Stimulated activated CD8-positive, alpha-beta memory T cell treated with anti-CD3 and anti-CD28 coated beads, Interleukin-15, amount 100 ng/mL, for 48 hours (primary cell): ENCODE data around the gene ZDHHC5.
"Not testable (repeated sequence)": the region's sequence is repeated elsewhere in the genome, so short reads cannot be mapped to it uniquely, and the experiment has no call there.

Experiments used
- DNase-seq, 2 donors: peaks; one replicate each; pipeline ENCODE4 v3.0.0-alpha.2; 2020; ENCODE audit warnings: low read depth in 2 of 2

ZDHHC5 gene

DNA sequence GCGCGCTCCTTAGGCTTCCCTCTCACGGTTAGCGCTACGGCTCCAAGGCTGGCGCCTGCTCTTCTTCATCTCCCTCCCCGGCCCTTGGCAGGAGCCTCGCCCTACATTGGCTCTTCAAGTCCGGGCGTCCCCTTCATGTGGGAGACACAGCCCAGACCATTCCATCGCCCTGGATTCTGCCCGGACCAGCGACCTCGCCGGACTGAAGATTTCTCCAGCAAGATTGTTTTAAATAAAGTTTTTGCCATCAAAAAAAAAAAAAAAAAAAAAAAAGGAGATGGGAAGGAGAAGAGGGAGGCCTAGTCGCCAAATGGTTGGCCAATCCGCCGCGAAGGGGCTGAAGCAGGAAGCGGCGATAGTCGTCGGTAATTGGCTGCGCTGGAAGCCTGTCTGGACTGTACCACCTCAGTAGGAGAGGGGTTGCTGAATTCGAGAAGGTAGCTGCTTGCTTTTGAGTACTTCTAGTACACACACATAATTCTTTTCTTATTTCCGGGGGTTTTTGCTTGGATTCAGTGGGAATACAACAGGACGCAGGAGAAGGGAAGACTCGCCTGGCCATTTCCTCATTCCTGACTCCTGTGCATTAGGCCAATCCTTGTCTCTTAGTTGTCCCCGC, 688 bp upstream of the ZDHHC5 start:
- peak; percentile 86 to 89 for DNase-seq

DNA sequence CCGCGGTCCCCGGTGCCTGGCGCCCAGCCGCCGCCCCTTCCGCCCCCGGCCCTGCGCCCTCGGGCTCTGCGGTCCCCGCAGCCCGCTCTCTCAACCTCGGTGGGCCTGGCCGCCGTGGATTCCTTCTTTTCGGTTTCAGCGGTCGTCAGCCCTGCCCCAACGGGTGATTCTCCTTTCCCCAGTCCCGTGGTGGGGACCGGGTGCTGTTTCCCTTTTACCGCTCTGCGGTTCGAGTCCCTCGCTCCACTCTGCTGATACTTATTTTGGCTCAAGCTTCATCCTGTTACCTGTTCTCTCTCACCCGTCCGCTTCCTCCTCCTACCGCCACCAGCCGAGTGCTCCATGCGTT, 494 bp downstream of the ZDHHC5 start:
- peak in 1 of 2 donors; percentile 32 for DNase-seq

DNA sequence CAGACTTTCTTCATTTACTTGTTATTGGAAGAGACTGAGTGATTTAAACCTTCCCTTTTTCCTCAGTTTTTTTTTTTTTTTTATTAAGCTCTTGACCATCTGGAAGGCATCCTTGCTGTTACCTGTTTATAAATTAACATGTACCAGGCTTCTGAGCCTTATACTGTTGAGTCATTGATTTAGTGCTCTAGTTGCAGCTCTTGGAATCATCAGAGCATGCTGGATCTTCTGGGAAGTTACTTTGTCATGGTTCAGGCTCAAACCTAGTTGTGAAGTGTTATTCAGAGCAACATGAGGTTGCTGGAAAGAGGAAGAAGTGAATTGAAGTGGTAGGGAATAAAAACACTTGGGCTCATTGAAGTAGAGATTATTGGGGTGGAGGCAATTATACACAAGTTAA, 6.3 kb downstream of the ZDHHC5 start:
- DNase-seq, result no peak

DNA sequence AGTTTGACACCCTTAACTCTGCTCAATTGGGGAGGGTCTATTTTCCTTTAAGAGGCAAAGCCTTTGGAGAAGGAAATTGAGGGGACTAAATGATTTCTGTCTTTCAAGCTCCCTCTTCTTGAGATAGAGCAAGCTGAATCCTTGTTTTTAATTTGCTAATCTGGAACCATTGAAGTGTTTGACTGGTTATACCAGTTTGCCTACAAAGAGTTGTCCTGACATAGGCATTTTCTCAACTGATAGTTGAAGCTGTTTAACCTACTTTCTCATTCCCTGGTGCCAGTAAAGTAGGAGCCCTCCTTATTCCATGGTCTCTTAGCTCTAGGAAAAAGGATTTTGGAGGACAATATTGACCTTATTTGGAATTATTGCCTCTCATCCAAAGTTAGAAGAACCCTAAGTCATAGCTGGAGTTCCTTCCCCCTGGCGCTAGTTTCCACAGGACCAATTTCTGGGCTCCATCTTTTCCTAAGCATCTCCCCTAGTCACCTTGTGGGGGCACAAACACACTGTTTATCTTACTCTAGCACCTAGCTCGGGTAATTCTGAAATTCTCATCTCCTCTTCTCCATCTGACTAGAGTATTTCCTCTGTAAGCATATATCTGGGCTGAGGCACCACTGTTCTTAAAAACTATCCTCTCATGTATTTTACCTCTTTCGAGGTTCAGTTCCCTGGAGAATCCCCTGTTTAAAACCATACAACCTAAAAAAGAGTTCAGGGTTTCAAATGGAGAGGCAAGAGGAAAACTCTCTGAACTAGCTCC, 7.4 kb downstream of the ZDHHC5 start:
- DNase-seq, result no peak

DNA sequence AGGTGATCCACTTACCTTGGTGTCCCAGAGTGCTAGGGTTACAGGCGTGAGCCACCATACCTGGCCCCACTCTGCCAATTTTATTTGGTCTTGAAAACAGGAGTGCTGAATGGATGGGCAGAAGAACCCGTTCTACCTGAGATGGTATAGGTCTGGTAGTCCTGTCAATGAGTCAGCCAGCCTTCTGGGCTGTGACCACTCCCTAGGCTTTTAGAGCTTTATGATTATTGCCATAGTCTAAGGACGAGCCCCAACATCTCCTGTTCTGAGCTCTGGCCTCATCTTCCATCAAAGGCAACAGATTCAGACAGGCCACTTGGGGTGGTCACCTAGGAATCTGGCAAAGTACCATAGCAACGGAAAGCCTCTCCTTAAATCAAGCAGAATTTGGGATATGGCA, 11.5 kb downstream of the ZDHHC5 start:
- no peak for DNase-seq

GRCh38 chr11:57680552-57680874, 12.6 kb downstream of the ZDHHC5 start:
- DNase-seq, result no peak

- no peak for DNase-seq
Observed at GRCh38 chr11:57681168-57681567, 13.3 kb downstream of the ZDHHC5 start.

- not testable (repeated sequence) for DNase-seq
Observed at GRCh38 chr11:57690474-57690873, 22.6 kb downstream of the ZDHHC5 start.

- DNase-seq, result no peak
Observed at GRCh38 chr11:57698843-57699365, 31.0 kb downstream of the ZDHHC5 start.

- no peak for DNase-seq
Observed at GRCh38 chr11:57699813-57700212, 31.9 kb downstream of the ZDHHC5 start.

DNA sequence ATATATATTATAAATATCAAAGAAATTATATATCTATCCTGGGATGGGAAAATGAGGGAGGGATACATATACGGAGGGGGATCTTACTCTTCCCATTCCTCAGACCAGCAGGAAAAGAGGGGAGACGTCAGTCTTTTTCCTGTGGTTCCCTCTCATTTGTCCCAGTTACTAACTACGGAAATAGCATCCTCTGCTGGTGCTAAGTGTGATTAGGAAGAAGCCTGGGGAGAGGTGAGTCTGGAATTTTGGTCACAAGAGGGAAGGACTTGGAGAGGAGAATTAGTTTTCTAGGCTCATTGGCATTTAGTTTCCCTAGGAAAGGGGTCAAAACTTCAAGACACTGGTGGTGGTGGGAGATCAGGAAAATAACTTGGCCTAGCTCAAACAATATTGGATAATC, 32.5 kb downstream of the ZDHHC5 start:
- DNase-seq, result no peak

DNA sequence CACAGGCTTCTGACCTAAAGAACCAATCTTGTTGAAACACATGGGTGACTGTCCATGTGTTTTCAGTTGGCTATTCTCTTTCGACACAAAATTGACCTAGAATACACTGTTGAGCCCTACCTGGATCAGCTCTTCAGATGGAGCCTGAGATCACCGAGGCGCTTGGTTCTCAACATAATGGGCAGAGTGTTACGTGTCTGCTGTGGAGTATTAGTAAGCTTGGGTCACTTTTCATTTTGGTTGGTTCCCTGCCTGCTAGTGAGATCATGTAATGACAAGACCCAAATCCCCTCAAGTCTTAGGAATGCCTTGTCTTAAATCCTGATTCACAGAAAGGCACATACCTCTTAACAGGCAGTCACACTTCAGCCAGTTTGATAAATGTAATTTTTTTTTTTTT, 35.4 kb downstream of the ZDHHC5 start:
- no peak for DNase-seq

GRCh38 chr11:57704932-57705331, 37.0 kb downstream of the ZDHHC5 start:
- DNase-seq, result no peak

DNA sequence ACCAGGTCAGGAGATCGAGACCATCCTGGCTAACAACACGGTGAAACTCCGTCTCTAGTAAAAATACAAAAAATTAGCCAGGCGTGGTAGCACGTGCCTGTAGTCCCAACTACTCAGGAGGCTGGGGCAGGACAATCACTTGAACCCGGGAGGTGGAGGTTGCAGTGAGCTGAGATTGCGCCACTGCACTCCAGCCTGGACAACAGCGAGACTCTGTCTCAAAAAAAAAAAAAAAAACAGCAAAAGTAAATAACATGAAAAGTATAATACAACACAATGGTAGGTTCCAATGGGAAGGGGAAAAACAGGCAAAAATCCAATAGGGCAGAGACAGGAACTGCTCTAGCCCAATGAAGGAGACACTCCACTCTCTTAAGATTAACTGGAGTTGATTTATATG, 37.5 kb downstream of the ZDHHC5 start:
- not testable (repeated sequence) for DNase-seq

DNA sequence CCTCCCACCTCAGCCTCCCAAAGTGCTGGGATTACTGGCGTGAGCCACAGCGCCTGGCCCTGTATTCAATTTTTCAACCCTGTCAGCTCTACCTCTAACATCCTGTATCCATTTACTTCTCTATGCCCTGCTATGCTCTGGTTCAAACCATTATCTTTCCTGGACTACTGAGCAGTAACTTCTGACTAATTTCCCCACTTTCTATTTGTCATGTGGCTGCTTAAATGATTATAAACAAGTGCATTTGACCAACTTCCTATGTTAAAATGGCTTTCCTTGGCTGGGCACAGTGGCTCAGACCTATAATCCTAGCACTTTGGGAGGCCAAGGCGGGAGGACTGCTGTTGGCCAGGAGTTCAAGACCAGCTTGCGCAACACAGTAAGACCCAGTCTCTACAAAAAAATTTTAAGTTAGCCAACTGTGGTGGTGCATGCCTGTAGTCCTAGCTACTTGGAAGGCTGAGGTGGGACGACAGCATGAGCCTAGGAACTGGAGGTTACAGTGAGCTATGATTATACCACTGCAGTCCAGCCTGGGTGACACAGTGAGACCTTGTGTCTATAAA, 42.0 kb downstream of the ZDHHC5 start:
- DNase-seq, result no peak

DNA sequence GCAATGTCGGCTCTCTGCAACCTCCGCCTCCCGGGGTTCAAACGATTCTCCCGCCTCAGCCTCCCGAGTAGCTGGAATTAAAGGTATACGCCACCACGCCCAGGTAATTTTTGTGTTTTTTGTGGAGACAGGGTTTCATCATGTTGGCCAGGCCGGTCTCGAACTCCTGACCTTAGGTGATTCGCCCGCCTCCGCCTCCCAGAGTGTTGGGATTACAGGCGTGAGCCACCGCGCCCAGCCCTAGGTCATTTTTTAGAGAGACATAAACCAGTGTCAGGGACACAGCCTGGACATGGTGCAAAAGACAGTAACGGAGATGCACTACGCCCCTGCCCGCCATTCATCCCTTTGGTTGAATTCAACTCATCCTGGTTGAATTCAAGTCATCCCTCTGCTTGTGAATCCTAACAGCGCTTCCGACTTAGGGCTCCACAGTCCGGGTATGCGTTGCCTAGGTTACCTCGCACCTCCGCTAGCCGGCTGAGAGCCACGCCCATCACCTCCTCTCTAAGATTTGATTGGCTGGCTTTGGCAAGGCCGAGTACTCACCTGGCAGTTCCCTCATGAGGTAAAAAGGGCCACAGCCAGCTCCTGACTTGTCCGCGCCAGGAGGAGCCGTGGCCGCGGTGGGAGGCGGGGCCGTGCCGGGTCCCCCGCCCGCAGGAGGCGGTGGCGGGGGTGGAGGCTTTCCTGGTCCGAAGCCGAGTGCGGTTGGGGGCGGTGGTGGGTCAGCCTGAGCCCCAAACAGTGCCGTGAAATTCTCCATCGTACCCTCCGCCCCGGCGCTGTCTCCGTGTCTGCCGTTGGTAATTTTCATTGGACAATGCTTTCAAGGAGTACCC, 43.7 kb downstream of the ZDHHC5 start, which contains the start of gene MED19:
TSS of gene MED19 (minus strand) at position 802 of the 842 bp plus-strand sequence. CDS start at position 766, 36 bp downstream.
- DNase-seq, result peak; percentile 60 to 70

GRCh38 chr11:57712256-57713150, 44.6 kb downstream of the ZDHHC5 start, which contains the start of gene TMX2:
Gene TMX2, plus strand, starts transcription at chr11:57712593. Its CDS starts 26 bp downstream, at chr11:57712619.
- peak; percentile 83 to 84 for DNase-seq

DNA sequence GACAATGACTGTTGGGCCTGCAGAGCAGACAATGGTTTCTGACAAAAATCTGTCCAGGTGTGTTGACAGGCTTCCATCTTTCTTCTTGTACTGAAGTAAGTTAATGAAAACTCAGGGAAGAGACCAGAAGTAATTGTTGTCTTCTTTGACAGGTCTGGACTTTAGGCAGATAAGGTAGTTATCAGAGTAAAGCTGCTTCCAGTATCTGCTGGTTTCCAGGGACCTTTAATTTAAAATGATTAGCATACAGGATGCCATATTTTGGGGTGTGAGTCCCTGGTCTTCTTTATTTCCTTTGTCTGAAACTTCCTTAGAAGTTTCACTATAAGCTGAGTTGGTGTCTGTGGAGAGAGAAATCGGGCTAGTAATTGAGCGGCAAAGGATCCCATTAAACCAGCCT, 45.9 kb downstream of the ZDHHC5 start:
- DNase-seq, result no peak

DNA sequence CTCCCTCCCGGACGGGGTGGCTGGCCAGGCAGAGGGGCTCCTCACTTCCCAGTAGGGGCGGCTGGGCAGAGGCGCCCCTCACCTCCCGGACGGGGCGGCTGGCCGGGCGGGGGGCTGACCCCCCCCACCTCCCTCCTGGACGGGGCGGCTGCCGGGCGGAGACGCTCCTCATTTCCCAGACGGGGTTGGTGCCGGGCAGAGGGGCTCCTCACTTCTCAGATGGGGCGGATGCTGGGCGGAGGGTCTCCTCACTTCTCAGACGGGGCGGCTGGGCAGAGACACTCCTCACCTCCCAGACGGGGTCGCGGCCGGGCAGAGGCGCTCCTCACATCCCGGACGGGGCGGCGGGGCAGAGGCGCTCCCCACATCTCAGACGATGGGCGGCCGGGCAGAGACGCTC, 48.8 kb downstream of the ZDHHC5 start:
- DNase-seq, result not testable (repeated sequence)

GRCh38 chr11:57727185-57727584, 59.3 kb downstream of the ZDHHC5 start:
- no peak for DNase-seq

GRCh38 chr11:57728829-57729228, 60.9 kb downstream of the ZDHHC5 start:
- no peak for DNase-seq
